ENCODE results near the gene RANBP9. TPM values are rescaled to one million over a fixed set of nuclear protein-coding genes. Genes with fewer than 3 reads are reported as not detected.

Gene RANBP9
- total and polyA plus RNA-seq, 2 of the 13 experiments (the other 11 are each of a cell fraction or from before 2014, with no cell fraction given): 26.6 to 30.6 TPM

DNA sequence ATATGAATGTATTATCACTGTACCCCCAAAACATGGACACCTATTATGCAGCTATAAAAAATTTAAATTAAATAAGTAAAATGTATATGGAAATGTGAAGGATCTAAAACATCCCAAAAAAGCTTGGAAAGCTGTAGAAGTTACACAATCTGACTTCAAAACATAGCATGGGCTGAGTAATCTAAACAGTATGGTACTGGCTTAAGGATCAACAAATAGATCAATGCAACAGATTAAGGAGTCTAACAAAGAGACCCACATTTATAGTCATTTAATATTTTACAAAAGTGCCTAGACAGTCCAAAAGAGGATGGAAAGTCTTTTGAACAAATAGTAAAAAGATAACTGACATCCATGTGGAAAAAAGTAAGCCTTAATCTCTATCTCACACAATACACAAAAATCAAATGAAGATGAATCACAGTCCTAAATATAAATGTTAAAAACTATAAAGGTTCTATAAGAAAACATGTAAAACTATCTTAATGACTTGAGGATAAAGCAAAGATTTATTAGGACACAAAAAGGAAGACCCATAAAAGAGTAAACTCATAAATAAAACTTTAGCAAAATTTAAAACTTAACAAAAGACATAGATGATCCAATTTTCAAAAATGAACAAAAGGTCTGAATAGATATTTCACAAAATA, 46.8 kb downstream of the RANBP9 start (continued):
- TF ChIP-seq HOXA3 (CRISPR knock-in tag; IDR thresholded peaks at IDR 0.05) (no peak), ZSCAN31 (CRISPR knock-in tag; IDR thresholded peaks at IDR 0.05; ENCODE audit: low read depth) (no peak), TBL1XR1 (IDR thresholded peaks at IDR 0.05; ENCODE audit: borderline replicate concordance, low read length, partially characterized antibody) (peak; percentile 45), SOX5 (CRISPR knock-in tag; IDR thresholded peaks at IDR 0.05; ENCODE audit: borderline replicate concordance) (peak; percentile 61; the same call in 1 of the 2 replicates), ETV5 (CRISPR knock-in tag; IDR thresholded peaks at IDR 0.05; ENCODE audit: borderline replicate concordance) (no peak), BCL6 (CRISPR knock-in tag; IDR thresholded peaks at IDR 0.05) (peak; percentile 100), ZNF367 (CRISPR knock-in tag; IDR thresholded peaks at IDR 0.05; ENCODE audit: borderline replicate concordance) (no peak), SMAD3 (CRISPR knock-in tag; IDR thresholded peaks at IDR 0.05) (0 out of 2 replicates have a peak, but pooled peaks have one; percentile 23), CBX5 (CRISPR knock-in tag; IDR thresholded peaks at IDR 0.05; ENCODE audit: borderline replicate concordance) (no peak), MIER3 (CRISPR knock-in tag; IDR thresholded peaks at IDR 0.05; ENCODE audit: borderline replicate concordance) (no peak), TCF7 (IDR thresholded peaks at IDR 0.05; ENCODE audit: low read depth) (peak; percentile 74; the same call in 1 of the 2 replicates), ZNF451 (CRISPR knock-in tag; IDR thresholded peaks at IDR 0.05) (no peak), HMG20A (CRISPR knock-in tag; IDR thresholded peaks at IDR 0.05; ENCODE audit: borderline replicate concordance) (peak; percentile 64), KLF12 (CRISPR knock-in tag; IDR thresholded peaks at IDR 0.05; ENCODE audit: borderline replicate concordance) (no peak), CHD4 (IDR thresholded peaks at IDR 0.05; ENCODE audit: borderline replicate concordance, low read length) (peak; percentile 41; the same call in 1 of the 2 replicates)
- TF ChIP-seq, protein P1, sequence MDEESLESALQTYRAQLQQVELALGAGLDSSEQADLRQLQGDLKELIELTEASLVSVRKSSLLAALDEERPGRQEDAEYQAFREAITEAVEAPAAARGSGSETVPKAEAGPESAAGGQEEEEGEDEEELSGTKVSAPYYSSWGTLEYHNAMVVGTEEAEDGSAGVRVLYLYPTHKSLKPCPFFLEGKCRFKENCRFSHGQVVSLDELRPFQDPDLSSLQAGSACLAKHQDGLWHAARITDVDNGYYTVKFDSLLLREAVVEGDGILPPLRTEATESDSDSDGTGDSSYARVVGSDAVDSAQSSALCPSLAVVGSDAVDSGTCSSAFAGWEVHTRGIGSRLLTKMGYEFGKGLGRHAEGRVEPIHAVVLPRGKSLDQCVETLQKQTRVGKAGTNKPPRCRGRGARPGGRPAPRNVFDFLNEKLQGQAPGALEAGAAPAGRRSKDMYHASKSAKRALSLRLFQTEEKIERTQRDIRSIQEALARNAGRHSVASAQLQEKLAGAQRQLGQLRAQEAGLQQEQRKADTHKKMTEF (CRISPR knock-in tag; IDR thresholded peaks at IDR 0.05): 0 out of 2 replicates have a peak, but pooled peaks have one; percentile 44
- TF ChIP-seq, protein P2, sequence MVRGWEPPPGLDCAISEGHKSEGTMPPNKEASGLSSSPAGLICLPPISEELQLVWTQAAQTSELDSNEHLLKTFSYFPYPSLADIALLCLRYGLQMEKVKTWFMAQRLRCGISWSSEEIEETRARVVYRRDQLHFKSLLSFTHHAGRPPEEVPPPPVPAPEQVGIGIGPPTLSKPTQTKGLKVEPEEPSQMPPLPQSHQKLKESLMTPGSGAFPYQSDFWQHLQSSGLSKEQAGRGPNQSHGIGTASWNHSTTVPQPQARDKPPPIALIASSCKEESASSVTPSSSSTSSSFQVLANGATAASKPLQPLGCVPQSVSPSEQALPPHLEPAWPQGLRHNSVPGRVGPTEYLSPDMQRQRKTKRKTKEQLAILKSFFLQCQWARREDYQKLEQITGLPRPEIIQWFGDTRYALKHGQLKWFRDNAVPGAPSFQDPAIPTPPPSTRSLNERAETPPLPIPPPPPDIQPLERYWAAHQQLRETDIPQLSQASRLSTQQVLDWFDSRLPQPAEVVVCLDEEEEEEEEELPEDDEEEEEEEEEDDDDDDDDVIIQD (CRISPR knock-in tag; IDR thresholded peaks at IDR 0.05; ENCODE audit: low read depth): peak; percentile 27; the same call in 1 of the 2 replicates
- TF ChIP-seq, protein P3, sequence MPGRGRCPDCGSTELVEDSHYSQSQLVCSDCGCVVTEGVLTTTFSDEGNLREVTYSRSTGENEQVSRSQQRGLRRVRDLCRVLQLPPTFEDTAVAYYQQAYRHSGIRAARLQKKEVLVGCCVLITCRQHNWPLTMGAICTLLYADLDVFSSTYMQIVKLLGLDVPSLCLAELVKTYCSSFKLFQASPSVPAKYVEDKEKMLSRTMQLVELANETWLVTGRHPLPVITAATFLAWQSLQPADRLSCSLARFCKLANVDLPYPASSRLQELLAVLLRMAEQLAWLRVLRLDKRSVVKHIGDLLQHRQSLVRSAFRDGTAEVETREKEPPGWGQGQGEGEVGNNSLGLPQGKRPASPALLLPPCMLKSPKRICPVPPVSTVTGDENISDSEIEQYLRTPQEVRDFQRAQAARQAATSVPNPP (CRISPR knock-in tag; IDR thresholded peaks at IDR 0.05): no peak
- TF ChIP-seq, protein P4, sequence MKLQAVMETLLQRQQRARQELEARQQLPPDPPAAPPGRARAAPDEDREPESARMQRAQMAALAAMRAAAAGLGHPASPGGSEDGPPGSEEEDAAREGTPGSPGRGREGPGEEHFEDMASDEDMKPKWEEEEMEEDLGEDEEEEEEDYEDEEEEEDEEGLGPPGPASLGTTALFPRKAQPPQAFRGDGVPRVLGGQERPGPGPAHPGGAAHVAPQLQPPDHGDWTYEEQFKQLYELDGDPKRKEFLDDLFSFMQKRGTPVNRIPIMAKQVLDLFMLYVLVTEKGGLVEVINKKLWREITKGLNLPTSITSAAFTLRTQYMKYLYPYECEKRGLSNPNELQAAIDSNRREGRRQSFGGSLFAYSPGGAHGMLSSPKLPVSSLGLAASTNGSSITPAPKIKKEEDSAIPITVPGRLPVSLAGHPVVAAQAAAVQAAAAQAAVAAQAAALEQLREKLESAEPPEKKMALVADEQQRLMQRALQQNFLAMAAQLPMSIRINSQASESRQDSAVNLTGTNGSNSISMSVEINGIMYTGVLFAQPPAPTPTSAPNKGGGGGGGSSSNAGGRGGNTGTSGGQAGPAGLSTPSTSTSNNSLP (IDR thresholded peaks at IDR 0.05; ENCODE audit: low read depth, low read length): peak; percentile 50
- TF ChIP-seq, protein P5, sequence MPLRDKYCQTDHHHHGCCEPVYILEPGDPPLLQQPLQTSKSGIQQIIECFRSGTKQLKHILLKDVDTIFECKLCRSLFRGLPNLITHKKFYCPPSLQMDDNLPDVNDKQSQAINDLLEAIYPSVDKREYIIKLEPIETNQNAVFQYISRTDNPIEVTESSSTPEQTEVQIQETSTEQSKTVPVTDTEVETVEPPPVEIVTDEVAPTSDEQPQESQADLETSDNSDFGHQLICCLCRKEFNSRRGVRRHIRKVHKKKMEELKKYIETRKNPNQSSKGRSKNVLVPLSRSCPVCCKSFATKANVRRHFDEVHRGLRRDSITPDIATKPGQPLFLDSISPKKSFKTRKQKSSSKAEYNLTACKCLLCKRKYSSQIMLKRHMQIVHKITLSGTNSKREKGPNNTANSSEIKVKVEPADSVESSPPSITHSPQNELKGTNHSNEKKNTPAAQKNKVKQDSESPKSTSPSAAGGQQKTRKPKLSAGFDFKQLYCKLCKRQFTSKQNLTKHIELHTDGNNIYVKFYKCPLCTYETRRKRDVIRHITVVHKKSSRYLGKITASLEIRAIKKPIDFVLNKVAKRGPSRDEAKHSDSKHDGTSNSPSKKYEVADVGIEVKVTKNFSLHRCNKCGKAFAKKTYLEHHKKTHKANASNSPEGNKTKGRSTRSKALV (CRISPR knock-in tag; IDR thresholded peaks at IDR 0.05): no peak
